HUES48 (cell line): ENCODE results near the gene HEXD.
A peak's percentile ranks its signal among the peaks of the same experiment; 100 is the strongest.

Source experiments
- H3K27ac ChIP-seq: one replicate; pipeline ENCODE4 v1.7.0; 2013; ENCODE audit warnings: low read depth, low read length, inconsistent platforms
- H3K27me3 ChIP-seq: 2 replicates; pipeline ENCODE4 v1.6.1; 2013; ENCODE audit warnings: mild to moderate bottlenecking, low read length; ENCODE audit not compliant: control insufficient read depth, insufficient read depth
- H3K36me3 ChIP-seq: 2 replicates; pipeline ENCODE4 v1.6.1; 2013; ENCODE audit warnings: low read length; ENCODE audit not compliant: control insufficient read depth, insufficient read depth
- H3K4me1 ChIP-seq: 2 replicates; pipeline ENCODE4 v1.6.1; 2013; ENCODE audit warnings: mild to moderate bottlenecking, low read length; ENCODE audit not compliant: control insufficient read depth, insufficient read depth
- H3K4me3 ChIP-seq: 2 replicates; pipeline ENCODE4 v1.5.1; 2013; ENCODE audit warnings: mild to moderate bottlenecking, low read depth, low read length
- H3K9ac ChIP-seq: 2 replicates; pipeline ENCODE4 v1.6.1; 2013; ENCODE audit warnings: mild to moderate bottlenecking, low read depth, low read length, moderate library complexity
- H3K9me3 ChIP-seq: 2 replicates; pipeline ENCODE4 v1.6.1; 2013; ENCODE audit warnings: low read length; ENCODE audit not compliant: control insufficient read depth, insufficient read depth

Gene HEXD

GRCh38 chr17:82437325-82437668, 19.1 kb downstream of the HEXD start:
- Histone ChIP-seq H3K36me3 (peaks cover 11% of the 10 kb centered on the region; the same call in 1 of the 2 replicates), H3K27me3 (no peaks in the 10 kb centered on the region), H3K9me3 (no peaks in the 10 kb centered on the region), H3K27ac (no peak overlapping the region), H3K4me3 (no peak overlapping the region), H3K4me1 (peaks cover 9% of the 10 kb centered on the region; the same call in 1 of the 2 replicates), H3K9ac (no peak overlapping the region)

- Histone ChIP-seq H3K9ac (no peak overlapping the region), H3K36me3 (peaks cover 22% of the 10 kb centered on the region), H3K9me3 (no peaks in the 10 kb centered on the region), H3K4me1 (peaks cover 9% of the 10 kb centered on the region; the same call in 1 of the 2 replicates), H3K4me3 (no peak overlapping the region), H3K27ac (no peak overlapping the region), H3K27me3 (no peaks in the 10 kb centered on the region)
These were observed 20.4 kb downstream of the HEXD start for GRCh38 chr17:82438401-82439193.

GRCh38 chr17:82439194-82439828, 21.2 kb downstream of the HEXD start:
- Histone ChIP-seq H3K36me3 (peaks cover 26% of the 10 kb centered on the region), H3K4me1 (peaks cover 9% of the 10 kb centered on the region; the same call in 1 of the 2 replicates)

DNA sequence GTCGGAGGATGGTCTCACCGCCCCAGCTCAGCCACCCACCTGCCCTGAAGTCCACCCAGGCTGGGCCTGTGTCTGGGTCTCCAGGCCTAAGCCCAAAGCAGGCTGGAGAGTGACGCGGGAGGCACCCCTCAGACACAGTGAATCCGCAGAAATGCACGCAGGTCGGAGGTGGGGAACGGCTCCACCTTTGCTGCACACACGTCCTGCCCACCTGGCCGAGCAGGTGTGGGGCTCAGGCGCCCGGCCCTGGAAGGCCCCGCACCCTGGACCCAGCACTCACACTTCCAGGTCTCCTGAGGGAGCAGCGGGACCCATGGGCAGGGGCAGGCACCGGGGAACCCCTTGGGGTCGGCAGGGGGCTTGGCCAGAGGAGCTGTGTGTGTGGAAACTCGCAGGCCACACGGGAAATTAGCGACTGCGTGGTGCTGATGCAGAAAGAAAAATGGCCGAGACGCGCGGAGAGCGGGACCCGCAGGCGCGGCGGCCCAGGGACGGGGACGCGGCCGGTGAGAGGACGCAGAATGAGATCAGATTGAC, 21.8 kb downstream of the HEXD start:
- H3K9ac ChIP-seq = no peak overlapping the region
- no peaks in the 10 kb centered on the region for H3K9me3 ChIP-seq
- no peak overlapping the region for H3K27ac ChIP-seq
- H3K4me3 ChIP-seq = no peak overlapping the region
- peaks cover 32% of the 10 kb centered on the region for H3K36me3 ChIP-seq
- H3K27me3 ChIP-seq = no peaks in the 10 kb centered on the region
- peaks cover 9% of the 10 kb centered on the region; the same call in 1 of the 2 replicates for H3K4me1 ChIP-seq

More at GRCh38 chr17:82439194-82439828, 21.2 kb downstream of the HEXD start:
- Histone ChIP-seq H3K4me3 (no peak overlapping the region), H3K9ac (no peak overlapping the region), H3K9me3 (no peaks in the 10 kb centered on the region), H3K27ac (no peak overlapping the region), H3K27me3 (no peaks in the 10 kb centered on the region)

- Histone ChIP-seq H3K4me3 (no peak overlapping the region), H3K36me3 (peaks cover 35% of the 10 kb centered on the region), H3K9ac (no peak overlapping the region), H3K27me3 (no peaks in the 10 kb centered on the region), H3K9me3 (no peaks in the 10 kb centered on the region), H3K4me1 (peaks cover 9% of the 10 kb centered on the region; the same call in 1 of the 2 replicates), H3K27ac (peak overlapping the region; percentile 42)
These were observed 22.4 kb downstream of the HEXD start for GRCh38 chr17:82440469-82440981.

- Histone ChIP-seq H3K4me3 (no peak overlapping the region), H3K27ac (no peak overlapping the region), H3K4me1 (peaks cover 9% of the 10 kb centered on the region; the same call in 1 of the 2 replicates), H3K27me3 (no peaks in the 10 kb centered on the region), H3K9ac (no peak overlapping the region), H3K9me3 (no peaks in the 10 kb centered on the region), H3K36me3 (peaks cover 41% of the 10 kb centered on the region)
These were observed 23.0 kb downstream of the HEXD start for GRCh38 chr17:82440991-82441627.

DNA sequence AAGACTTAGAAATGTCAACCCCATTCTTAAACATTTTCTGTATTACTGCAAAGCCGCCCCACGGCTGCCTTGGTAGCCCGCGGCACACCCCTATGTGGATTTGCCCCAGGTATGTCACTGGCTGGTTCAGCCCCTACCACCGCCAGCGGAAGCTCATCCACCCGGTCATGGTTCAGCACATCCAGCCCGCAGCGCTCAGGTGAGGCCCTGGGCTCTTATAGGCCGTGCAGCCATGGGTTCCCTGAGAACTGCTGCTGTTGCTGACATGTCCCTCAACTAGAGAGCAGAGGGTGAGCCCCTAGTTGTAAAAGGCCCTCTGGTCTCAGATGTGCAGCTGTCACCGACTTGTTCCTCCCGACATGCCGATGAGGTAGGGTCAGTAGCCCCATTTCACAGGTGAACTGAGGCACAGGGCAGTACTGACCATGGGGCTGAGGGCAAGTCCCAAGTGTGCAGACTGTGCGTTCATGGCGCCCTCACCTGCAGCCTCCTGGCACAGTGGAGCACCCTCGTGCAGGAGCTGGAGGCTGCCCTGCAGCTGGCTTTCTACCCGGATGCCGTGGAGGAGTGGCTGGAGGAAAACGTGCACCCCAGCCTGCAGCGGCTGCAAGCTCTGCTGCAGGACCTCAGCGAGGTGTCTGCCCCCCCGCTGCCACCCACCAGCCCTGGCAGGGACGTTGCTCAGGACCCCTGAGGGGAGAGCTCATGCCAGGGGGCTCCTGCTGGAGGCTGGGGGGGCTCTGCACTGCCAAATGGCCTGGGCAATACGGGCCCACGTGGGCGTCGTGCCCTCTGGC, 23.7 kb downstream of the HEXD start:
- Histone ChIP-seq H3K4me1 (peaks cover 9% of the 10 kb centered on the region; the same call in 1 of the 2 replicates), H3K27ac (no peak overlapping the region), H3K9ac (no peak overlapping the region), H3K9me3 (no peaks in the 10 kb centered on the region), H3K36me3 (peaks cover 41% of the 10 kb centered on the region), H3K4me3 (no peak overlapping the region), H3K27me3 (no peaks in the 10 kb centered on the region)

DNA sequence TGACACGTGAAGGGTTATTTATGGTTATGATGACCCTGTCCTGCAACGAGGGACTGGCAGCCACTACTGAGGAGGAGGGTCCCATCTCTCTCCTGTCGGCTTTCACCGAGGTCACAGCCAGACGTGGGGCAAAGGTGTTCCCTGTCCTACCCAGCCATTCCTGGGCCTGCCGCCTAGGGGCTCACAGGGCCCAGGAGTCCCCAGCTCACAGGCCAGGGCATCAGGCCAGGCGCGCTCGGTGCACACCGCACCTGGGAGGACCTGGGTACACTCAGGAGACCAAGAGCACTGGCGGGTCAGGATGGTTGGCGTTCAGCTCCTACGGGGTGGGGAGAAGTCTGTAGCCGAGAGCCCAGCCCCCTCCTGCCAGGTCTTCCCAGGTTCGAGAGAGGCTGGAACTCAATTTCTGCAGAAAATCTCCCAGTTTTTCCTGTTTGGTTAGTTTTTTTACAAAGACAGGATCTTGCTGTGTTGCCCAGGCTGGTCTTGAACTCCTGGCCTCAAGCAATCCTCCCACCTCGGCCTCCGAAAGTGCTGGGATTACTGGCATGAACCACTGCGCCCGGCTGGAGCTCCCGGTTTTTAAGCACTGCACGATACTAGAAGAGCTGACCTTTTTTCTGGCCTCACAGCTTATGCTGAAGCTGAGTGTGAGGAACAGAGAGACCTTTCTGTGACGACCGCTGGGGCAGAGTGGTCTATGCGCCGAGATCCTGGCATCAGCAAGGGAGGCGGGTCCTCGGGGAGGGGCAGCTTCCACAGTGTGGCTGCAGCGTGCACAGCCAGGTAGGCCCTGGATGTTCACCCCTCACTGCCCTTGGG, 24.7 kb downstream of the HEXD start:
- no peak overlapping the region for H3K4me3 ChIP-seq
- no peaks in the 10 kb centered on the region for H3K27me3 ChIP-seq
- H3K9me3 ChIP-seq = no peaks in the 10 kb centered on the region
- H3K9ac ChIP-seq = no peak overlapping the region; the same call in 1 of the 2 replicates
- peaks cover 39% of the 10 kb centered on the region for H3K36me3 ChIP-seq
- H3K27ac ChIP-seq = no peak overlapping the region
- H3K4me1 ChIP-seq = peaks cover 9% of the 10 kb centered on the region; the same call in 1 of the 2 replicates

DNA sequence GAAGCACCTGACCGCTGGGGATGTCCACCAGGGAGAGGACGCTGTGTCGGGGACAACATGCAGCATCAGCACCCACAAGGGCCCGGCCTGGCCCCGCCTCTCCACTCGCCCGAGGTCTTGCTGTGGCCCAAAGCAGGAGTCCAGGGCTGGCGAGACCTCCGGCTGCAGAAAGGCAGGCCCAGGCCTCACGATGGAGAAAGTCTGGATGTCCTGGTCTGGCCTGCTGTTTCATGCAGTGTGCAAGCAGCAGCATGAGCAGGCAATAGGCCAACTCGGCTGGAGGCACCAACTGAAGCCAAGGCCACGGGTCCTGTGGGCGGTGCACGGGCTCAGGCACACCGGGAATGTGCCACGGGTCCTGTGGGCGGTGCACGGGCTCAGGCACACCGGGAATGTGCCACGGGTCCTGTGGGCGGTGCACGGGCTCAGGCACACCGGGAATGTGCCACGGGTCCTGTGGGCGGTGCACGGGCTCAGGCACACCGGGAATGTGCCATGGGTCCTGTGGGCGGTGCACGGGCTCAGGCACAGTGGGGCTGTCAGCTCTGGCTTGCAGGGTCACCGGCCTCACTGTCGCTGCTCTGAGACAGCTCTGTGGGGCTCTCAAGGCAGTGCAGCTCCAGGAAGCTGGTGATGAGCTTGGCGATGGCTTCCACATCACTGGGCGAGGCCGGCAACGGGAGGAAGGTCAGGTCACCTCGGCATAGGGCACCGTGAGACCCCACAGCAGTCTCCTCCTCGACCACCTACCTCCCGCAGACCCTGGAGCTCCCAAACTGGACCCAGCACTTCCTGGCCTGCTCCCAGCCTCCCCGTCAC, 25.5 kb downstream of the HEXD start:
- Histone ChIP-seq H3K27ac (no peak overlapping the region), H3K27me3 (no peaks in the 10 kb centered on the region), H3K36me3 (peaks cover 42% of the 10 kb centered on the region), H3K9ac (no peak overlapping the region), H3K4me1 (peaks cover 9% of the 10 kb centered on the region; the same call in 1 of the 2 replicates), H3K9me3 (no peaks in the 10 kb centered on the region), H3K4me3 (no peak overlapping the region)
